Esophagus muscularis mucosa (tissue), 4 donors: Measurements from ENCODE around the gene MGAT5B. TPM values are rescaled to one million over a fixed set of nuclear protein-coding genes. Genes with fewer than 3 reads are reported as not detected.

Source experiments
- DNase-seq: peaks from one replicate; pipeline ENCODE4 v3.0.0-alpha.2; 2017; ENCODE audit errors: extremely low spot score
- H3K27ac ChIP-seq, 4 donors: fragments of 200-600 bp; sonication (generic); replicated peaks in 1 of 4; 1 replicate in 3 of 4; 2 replicates in 1 of 4; pipeline ENCODE4 v1.5.1; 2016 to 2019; ENCODE audit warnings: mild to moderate bottlenecking in 1 of 4
- H3K27me3 ChIP-seq, 4 donors: fragments of 200-600 bp; sonication (generic); one replicate each; pipeline versions ENCODE4 v1.5.1 to v1.6.0; 2016 to 2019
- H3K36me3 ChIP-seq, 4 donors: fragments of 200-600 bp; sonication (generic); one replicate each; pipeline ENCODE4 v1.5.1; 2016 to 2019
- H3K4me1 ChIP-seq, 4 donors: fragments of 200-600 bp; sonication (generic); one replicate each; pipeline ENCODE4 v1.5.1; 2016 to 2019
- H3K4me3 ChIP-seq, 4 donors: fragments of 200-600 bp; sonication (generic); 1 replicate in 2 of 4; 2 replicates in 2 of 4; pipeline ENCODE4 v1.5.1; 2016 to 2019; ENCODE audit warnings: mild to moderate bottlenecking in 4 of 4, moderate library complexity in 1 of 4
- H3K9me3 ChIP-seq, 4 donors: fragments of 200-600 bp; sonication (generic); 1 replicate in 3 of 4; 2 replicates in 1 of 4; pipeline ENCODE4 v1.5.1; 2016 to 2019
- EP300 ChIP-seq: sonication (generic); formaldehyde crosslinking; IDR thresholded peaks from one replicate; pipeline ENCODE4 v1.6.1; 2017; ENCODE audit warnings: antibody characterized with exemption
- POLR2A ChIP-seq: fragments of 450-650 bp; IDR thresholded peaks from one replicate; pipeline ENCODE4 v1.6.1; 2017; ENCODE audit warnings: antibody characterized with exemption, moderate library complexity, mild to moderate bottlenecking, low read depth
- POLR2AphosphoS5 ChIP-seq, 2 donors: sonication (generic); formaldehyde crosslinking; IDR thresholded peaks; one replicate each; pipeline ENCODE4 v1.6.1; 2017; ENCODE audit warnings: antibody characterized with exemption in 2 of 2
- WGBS: methylation state at CpG from one replicate; pipeline ENCODE4 v1.1.5; 2018; 5-methylcytosine and 5-hydroxymethylcytosine counted together
- intact Hi-C: fragments of 100-400 bp; cut with DNase I; formaldehyde crosslinking; loops from one replicate; pipeline ENCODE4 v1.15.1; 2023
- total RNA-seq, 4 donors: library from RNA; depleted of rRNA; stranded (reverse); fragments of >200 nt; gene quantifications; one replicate each; pipeline versions ENCODE4 v1.1.0 to v1.2.1, GENCODE V29; 2016
- TF ChIP-seq, protein P1 (sequence below), 3 experiments: fragments of 200-600 bp in 2 of 3; fragments of 450-650 bp in 1 of 3; sonication (generic) in 2 of 3; IDR thresholded peaks; one replicate each; pipeline ENCODE4 v1.5.1; 2017 to 2019; ENCODE audit warnings: antibody characterized with exemption in 3 of 3, mild to moderate bottlenecking in 2 of 3, moderate library complexity in 1 of 3

MGAT5B gene
- total RNA-seq, 4 donors from 2014 or later = under 0.01 to 1.7 (median 0.43) TPM

DNA sequence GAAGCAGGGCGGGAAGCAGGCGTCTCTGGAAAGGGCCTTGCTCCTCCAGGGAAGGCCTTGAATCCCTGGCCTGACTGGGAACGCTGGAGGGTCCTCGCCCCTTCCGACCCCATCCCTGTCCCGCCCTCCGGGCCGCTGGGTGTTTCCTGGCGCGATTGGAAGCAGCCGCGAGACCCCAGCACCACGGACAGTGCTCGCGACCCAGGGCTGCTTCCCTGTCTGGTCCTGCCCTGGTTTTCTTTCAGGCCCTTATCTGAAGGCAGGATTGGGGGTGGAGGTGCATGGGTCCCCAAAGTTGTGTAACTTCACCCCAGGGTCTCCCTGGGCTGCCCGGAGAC is 2.1 kb downstream of the MGAT5B start:
- H3K27me3 ChIP-seq = peaks cover 5 to 89% (median 32%) of the 10 kb centered on the region in 4 donors
- no peaks in the 10 kb centered on the region for H3K9me3 ChIP-seq
- peaks cover 12 to 30% (median 26%) of the 10 kb centered on the region in 4 donors for H3K4me1 ChIP-seq
- no peak for DNase-seq
- H3K27ac ChIP-seq = no peak overlapping the region
- H3K36me3 ChIP-seq = no peaks in the 10 kb centered on the region
- intact Hi-C loops = no loop called here
- 11% methylated on average over 3 of the region's 16 CpGs for WGBS
- H3K4me3 ChIP-seq = no peak overlapping the region
- no peak for TF ChIP-seq POLR2AphosphoS5 (IDR thresholded peaks at IDR 0.05)
- TF ChIP-seq, protein P1, sequence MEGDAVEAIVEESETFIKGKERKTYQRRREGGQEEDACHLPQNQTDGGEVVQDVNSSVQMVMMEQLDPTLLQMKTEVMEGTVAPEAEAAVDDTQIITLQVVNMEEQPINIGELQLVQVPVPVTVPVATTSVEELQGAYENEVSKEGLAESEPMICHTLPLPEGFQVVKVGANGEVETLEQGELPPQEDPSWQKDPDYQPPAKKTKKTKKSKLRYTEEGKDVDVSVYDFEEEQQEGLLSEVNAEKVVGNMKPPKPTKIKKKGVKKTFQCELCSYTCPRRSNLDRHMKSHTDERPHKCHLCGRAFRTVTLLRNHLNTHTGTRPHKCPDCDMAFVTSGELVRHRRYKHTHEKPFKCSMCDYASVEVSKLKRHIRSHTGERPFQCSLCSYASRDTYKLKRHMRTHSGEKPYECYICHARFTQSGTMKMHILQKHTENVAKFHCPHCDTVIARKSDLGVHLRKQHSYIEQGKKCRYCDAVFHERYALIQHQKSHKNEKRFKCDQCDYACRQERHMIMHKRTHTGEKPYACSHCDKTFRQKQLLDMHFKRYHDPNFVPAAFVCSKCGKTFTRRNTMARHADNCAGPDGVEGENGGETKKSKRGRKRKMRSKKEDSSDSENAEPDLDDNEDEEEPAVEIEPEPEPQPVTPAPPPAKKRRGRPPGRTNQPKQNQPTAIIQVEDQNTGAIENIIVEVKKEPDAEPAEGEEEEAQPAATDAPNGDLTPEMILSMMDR (IDR thresholded peaks at IDR 0.05) = no peak
- no peak for TF ChIP-seq POLR2A

DNA sequence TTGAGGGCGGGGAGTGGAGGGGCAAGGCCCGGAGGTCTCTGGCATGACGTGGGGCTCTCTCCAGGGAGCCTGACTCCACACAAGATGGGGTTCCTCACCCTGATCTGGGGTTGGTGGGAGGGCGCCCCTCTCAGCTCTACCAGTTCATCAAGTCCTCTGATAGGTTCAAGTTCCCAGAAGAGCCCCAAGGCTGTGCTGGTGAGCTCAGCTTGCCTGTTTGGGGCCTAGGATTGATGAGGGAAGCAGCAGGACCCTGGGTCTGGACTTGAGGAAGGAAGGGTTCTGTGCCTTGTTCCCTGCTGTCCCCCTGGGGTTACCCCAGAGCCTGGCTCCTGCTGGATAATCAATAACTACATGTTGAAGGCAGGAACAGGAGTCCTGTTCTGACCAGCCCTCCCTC is 3.5 kb downstream of the MGAT5B start:
- Histone ChIP-seq H3K27ac (no peak overlapping the region), H3K4me1 (peaks cover 12 to 30% (median 26%) of the 10 kb centered on the region in 4 donors), H3K36me3 (no peaks in the 10 kb centered on the region), H3K9me3 (no peaks in the 10 kb centered on the region), H3K4me3 (no peak overlapping the region), H3K27me3 (peaks cover 5 to 78% (median 32%) of the 10 kb centered on the region in 4 donors)
- WGBS = 80% methylated on average over 4 of the region's 4 CpGs
- intact Hi-C loops = no loop called here
- no peak for DNase-seq
- TF ChIP-seq EP300 (no peak), POLR2AphosphoS5 (IDR thresholded peaks at IDR 0.05) (no peak)
- TF ChIP-seq, protein P1 (IDR thresholded peaks at IDR 0.05) = no peak

DNA sequence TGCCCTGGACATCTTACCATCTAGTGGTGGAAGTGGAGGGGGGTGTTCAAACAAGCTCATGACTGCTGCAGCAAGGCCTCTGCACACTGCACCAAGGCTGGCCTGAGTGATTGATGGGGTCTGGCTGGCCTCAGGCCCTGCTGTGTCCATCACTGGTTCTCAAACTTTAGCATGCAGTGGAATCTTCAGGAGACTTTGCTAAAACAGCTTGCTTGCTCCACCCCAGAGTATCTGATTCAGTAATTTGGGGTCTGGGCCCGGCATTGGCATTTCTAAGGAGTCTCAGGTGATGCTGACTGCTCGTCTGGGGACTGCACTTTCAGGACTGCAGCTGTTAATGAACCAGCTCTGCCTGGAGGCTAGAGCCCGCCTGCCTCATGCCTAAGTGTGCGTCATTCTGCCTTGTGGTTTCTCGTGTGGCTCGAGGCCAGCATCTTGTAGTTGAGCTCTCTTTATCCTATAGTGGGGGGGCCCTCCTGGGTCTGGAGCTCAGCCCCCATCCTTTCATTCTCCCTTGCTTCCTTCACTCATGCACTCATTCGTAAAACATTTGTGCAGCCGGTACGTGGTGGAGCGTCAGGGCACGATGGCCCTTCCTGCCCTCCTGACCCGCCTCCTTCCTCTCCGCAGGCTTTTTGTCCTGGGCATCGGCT is 4.1 kb downstream of the MGAT5B start:
- intact Hi-C loops = no loop called here
- TF ChIP-seq POLR2A (no peak), POLR2AphosphoS5 (IDR thresholded peaks at IDR 0.05) (no peak), EP300 (no peak)
- TF ChIP-seq, protein P1 (IDR thresholded peaks at IDR 0.05) = no peak
- peaks cover 12 to 29% (median 25%) of the 10 kb centered on the region in 4 donors for H3K4me1 ChIP-seq
- H3K27ac ChIP-seq = no peak overlapping the region
- DNase-seq = no peak
- no peaks in the 10 kb centered on the region for H3K36me3 ChIP-seq
- WGBS = 77% methylated on average over 10 of the region's 14 CpGs
- no peak overlapping the region for H3K4me3 ChIP-seq
- H3K9me3 ChIP-seq = no peaks in the 10 kb centered on the region
- H3K27me3 ChIP-seq = peaks cover 5 to 71% (median 31%) of the 10 kb centered on the region in 4 donors

DNA sequence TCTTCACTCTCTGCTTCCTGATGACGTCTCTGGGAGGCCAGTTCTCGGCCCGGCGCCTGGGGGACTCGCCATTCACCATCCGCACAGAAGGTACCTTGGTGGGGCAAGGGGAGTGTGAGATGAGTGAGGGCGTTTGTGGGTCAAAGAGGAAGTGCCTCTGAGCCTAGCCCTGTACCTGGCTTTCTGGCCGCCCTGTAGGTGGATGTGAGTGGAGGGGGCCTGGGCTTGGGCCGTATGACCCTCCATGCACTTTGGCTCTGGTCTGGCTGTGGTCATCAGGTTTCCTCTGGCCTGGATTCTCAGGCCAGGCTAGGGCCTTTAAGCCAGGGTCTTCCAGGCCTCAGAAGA is 4.6 kb downstream of the MGAT5B start:
- DNase-seq = no peak
- 81% methylated on average over 9 of the region's 9 CpGs for WGBS
- Histone ChIP-seq H3K9me3 (no peaks in the 10 kb centered on the region), H3K27me3 (peaks cover 5 to 67% (median 26%) of the 10 kb centered on the region in 4 donors), H3K36me3 (no peaks in the 10 kb centered on the region), H3K4me3 (no peak overlapping the region), H3K27ac (no peak overlapping the region), H3K4me1 (peaks cover 9 to 24% (median 21%) of the 10 kb centered on the region in 4 donors)
- TF ChIP-seq POLR2AphosphoS5 (IDR thresholded peaks at IDR 0.05) (no peak), POLR2A (no peak), EP300 (no peak)
- TF ChIP-seq, protein P1 (IDR thresholded peaks at IDR 0.05) = no peak
- intact Hi-C loops = no loop called here

DNA sequence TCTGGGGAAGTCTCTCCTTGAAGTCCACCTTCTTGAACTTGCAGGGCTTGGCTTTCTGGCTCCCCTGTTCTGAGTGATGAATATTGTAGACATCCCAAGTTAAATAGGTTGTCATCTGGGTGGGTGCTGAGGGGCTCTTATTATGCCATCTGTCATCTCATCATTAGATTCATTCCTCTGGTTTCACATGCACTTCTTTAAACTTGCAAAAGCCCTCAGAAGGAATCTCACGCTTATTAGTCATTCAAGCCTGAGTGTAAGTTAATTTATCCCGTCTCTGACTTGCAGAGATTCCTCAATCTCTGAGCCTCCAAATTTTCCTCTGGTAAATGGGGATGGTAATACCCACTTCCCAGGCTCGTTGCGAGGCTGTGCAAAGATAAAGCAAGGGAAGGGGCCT is 5.7 kb downstream of the MGAT5B start:
- intact Hi-C loops = no loop called here
- no peaks in the 10 kb centered on the region for H3K9me3 ChIP-seq
- WGBS = 81% methylated on average over 4 of the region's 4 CpGs
- TF ChIP-seq POLR2AphosphoS5 (IDR thresholded peaks at IDR 0.05) = no peak
- H3K4me1 ChIP-seq = peaks cover 7 to 15% (median 14%) of the 10 kb centered on the region in 4 donors
- H3K4me3 ChIP-seq = no peak overlapping the region
- H3K27ac ChIP-seq = no peak overlapping the region
- no peaks in the 10 kb centered on the region for H3K36me3 ChIP-seq
- peaks cover 4 to 69% (median 23%) of the 10 kb centered on the region in 4 donors for H3K27me3 ChIP-seq
- no peak for DNase-seq
